K562 (cell line): ENCODE results near the gene EIF5A2. TPM values are rescaled to one million over a fixed set of nuclear protein-coding genes. Genes with fewer than 3 reads are reported as not detected.

Experiments used
- ATF7 ChIP-seq: fragments of 450-650 bp; IDR thresholded peaks from 2 replicates; pipeline ENCODE4 v1.7.1; 2014; ENCODE audit warnings: mild to moderate bottlenecking, moderate library complexity
- CBFA2T3 ChIP-seq: fragments of 450-650 bp; IDR thresholded peaks from 2 replicates; pipeline ENCODE4 v1.6.1; 2017
- HES1 ChIP-seq: fragments of 450-650 bp; IDR thresholded peaks from 2 replicates; pipeline ENCODE4 v1.6.1; 2016; ENCODE audit warnings: low read depth, mild to moderate bottlenecking, moderate library complexity
- HNRNPLL ChIP-seq: fragments of 200-400 bp; formaldehyde crosslinking; IDR thresholded peaks from 2 replicates; pipeline ENCODE4 v1.6.1; 2017; ENCODE audit warnings: low read length, low read depth, mild to moderate bottlenecking; ENCODE audit not compliant: poor library complexity, severe bottlenecking
- KAT7 ChIP-seq: sonication (generic); formaldehyde crosslinking; IDR thresholded peaks from 2 replicates; pipeline ENCODE4 v1.8.0; 2022; ENCODE audit warnings: missing genetic modification reagents, mild to moderate bottlenecking, borderline replicate concordance
- MAZ ChIP-seq, 2 experiments: fragments of 450-650 bp in 1 of 2; sonication (generic) in 1 of 2; formaldehyde crosslinking; IDR thresholded peaks in 1 of 2; conservative IDR thresholded peaks in 1 of 2; 2 replicates each; pipeline versions ENCODE4 v1.4.0 to v1.5.0; 2020; ENCODE audit warnings: mild to moderate bottlenecking in 1 of 2, missing genetic modification reagents in 1 of 2
- NFXL1 ChIP-seq: fragments of 450-650 bp; formaldehyde crosslinking; IDR thresholded peaks from 2 replicates; pipeline ENCODE4 v1.4.0; 2021; ENCODE audit warnings: mild to moderate bottlenecking
- NR3C1 ChIP-seq: sonication (generic); formaldehyde crosslinking; IDR thresholded peaks from 2 replicates; pipeline ENCODE4 v1.8.1; 2022; ENCODE audit warnings: missing genetic modification reagents
- RB1 ChIP-seq: fragments of 450-650 bp; IDR thresholded peaks from 2 replicates; pipeline ENCODE4 v1.6.1; 2017; ENCODE audit warnings: low read depth, mild to moderate bottlenecking
- RBBP5 ChIP-seq: fragments of 200-600 bp; sonication (generic); IDR thresholded peaks from 2 replicates; pipeline ENCODE4 v1.6.1; 2012; ENCODE audit warnings: borderline replicate concordance, mild to moderate bottlenecking, low read length, control low read depth, inconsistent platforms; ENCODE audit not compliant: insufficient read depth, poor library complexity, severe bottlenecking
- RBM15 ChIP-seq: fragments of 200-400 bp; formaldehyde crosslinking; IDR thresholded peaks from 2 replicates; pipeline ENCODE4 v1.6.1; 2018; ENCODE audit warnings: mild to moderate bottlenecking, low read length, moderate library complexity; ENCODE audit not compliant: insufficient read depth
- TRIM24 ChIP-seq, 2 experiments: fragments of 450-650 bp; IDR thresholded peaks; 2 replicates each; pipeline ENCODE4 v1.6.1; 2016
- ZSCAN32 ChIP-seq: fragments of 450-650 bp; formaldehyde crosslinking; IDR thresholded peaks from 2 replicates; pipeline ENCODE4 v1.4.0; 2020; ENCODE audit warnings: mild to moderate bottlenecking, moderate library complexity
- polyA plus RNA-seq, 8 experiments: library from polyadenylated mRNA; depleted of rRNA in 4 of 8; stranded (reverse) in 5 of 8; unstranded in 3 of 8; fragments of >200 nt; fragmentation: Nextera tagmentation in 2 of 8; fragmentation: Illumina TruSeq in 1 of 8; extraction: Ambion mirVana in 2 of 8; extraction: Trizol in 1 of 8; gene quantifications; 2 replicates each; pipeline versions ENCODE4 v1.2.1 to v1.2.3, GENCODE V29; 2011 to 2014; ENCODE audit warnings: inconsistent platforms in 1 of 8, missing spikeins in 1 of 8
- total RNA-seq, 7 experiments: library from RNA; depleted of rRNA in 6 of 7; stranded (reverse); fragments of >200 nt in 6 of 7; fragmentation: Illumina TruSeq in 2 of 7; extraction: Trizol in 2 of 7; gene quantifications; 2 replicates each; pipeline versions ENCODE4 v1.2.1 to v1.2.3, GENCODE V29; 2011 to 2021; ENCODE audit warnings: low replicate concordance in 1 of 7
- TF ChIP-seq, protein P1 (sequence below): sonication (generic); formaldehyde crosslinking; IDR thresholded peaks from 2 replicates; pipeline ENCODE4 v1.8.0; 2022; ENCODE audit warnings: mild to moderate bottlenecking, missing genetic modification reagents
- TF ChIP-seq, protein P2 (sequence below): sonication (generic); formaldehyde crosslinking; IDR thresholded peaks from 2 replicates; pipeline ENCODE4 v1.8.1; 2023; ENCODE audit warnings: mild to moderate bottlenecking, missing genetic modification reagents, moderate library complexity
- TF ChIP-seq, protein P3 (sequence below), 2 experiments: fragments of 450-650 bp in 1 of 2; IDR thresholded peaks; 2 replicates each; pipeline ENCODE4 v1.6.1; 2011 to 2017; ENCODE audit warnings: low read depth in 2 of 2, antibody characterized with exemption in 1 of 2, borderline replicate concordance in 1 of 2, low read length in 1 of 2, mild to moderate bottlenecking in 1 of 2, mixed read lengths in 1 of 2; ENCODE audit not compliant: control insufficient read depth in 1 of 2

Gene EIF5A2
- total and polyA plus RNA-seq, 9 of the 15 experiments (the other 6 are each of a cell fraction or from before 2014, with no cell fraction given), result 3.9 to 18.3 (median 15.9) TPM

- TF ChIP-seq, protein P1, sequence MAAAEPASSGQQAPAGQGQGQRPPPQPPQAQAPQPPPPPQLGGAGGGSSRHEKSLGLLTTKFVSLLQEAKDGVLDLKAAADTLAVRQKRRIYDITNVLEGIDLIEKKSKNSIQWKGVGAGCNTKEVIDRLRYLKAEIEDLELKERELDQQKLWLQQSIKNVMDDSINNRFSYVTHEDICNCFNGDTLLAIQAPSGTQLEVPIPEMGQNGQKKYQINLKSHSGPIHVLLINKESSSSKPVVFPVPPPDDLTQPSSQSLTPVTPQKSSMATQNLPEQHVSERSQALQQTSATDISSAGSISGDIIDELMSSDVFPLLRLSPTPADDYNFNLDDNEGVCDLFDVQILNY (CRISPR knock-in tag), result no peak; the same call in 1 of the 2 replicates
- TF ChIP-seq HES1 (peak; percentile 76), ZSCAN32 (CRISPR knock-in tag) (no peak), HNRNPLL (peak; percentile 95), RB1 (0 out of 2 replicates have a peak, but pooled peaks have one; percentile 44), KAT7 (CRISPR knock-in tag) (peak; percentile 87; the same call in 1 of the 2 replicates), RBBP5 (peak; percentile 68), ATF7 (peak; percentile 68), TRIM24 (IDR thresholded peaks at IDR 0.05) (peak; percentile 84 to 93), MAZ (CRISPR knock-in tag; conservative IDR thresholded peaks at IDR 0.05 in 1 of 2, IDR thresholded peaks at IDR 0.05 in 1 of 2) (peak; percentile 50 to 82; a peak in 2 of 4 replicates), NFXL1 (CRISPR knock-in tag) (no peak), NR3C1 (CRISPR knock-in tag) (no peak), RBM15 (no peak), CBFA2T3 (no peak)
- TF ChIP-seq, protein P2, sequence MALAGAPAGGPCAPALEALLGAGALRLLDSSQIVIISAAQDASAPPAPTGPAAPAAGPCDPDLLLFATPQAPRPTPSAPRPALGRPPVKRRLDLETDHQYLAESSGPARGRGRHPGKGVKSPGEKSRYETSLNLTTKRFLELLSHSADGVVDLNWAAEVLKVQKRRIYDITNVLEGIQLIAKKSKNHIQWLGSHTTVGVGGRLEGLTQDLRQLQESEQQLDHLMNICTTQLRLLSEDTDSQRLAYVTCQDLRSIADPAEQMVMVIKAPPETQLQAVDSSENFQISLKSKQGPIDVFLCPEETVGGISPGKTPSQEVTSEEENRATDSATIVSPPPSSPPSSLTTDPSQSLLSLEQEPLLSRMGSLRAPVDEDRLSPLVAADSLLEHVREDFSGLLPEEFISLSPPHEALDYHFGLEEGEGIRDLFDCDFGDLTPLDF, result peak; percentile 71; the same call in 1 of the 2 replicates
- TF ChIP-seq, protein P3, sequence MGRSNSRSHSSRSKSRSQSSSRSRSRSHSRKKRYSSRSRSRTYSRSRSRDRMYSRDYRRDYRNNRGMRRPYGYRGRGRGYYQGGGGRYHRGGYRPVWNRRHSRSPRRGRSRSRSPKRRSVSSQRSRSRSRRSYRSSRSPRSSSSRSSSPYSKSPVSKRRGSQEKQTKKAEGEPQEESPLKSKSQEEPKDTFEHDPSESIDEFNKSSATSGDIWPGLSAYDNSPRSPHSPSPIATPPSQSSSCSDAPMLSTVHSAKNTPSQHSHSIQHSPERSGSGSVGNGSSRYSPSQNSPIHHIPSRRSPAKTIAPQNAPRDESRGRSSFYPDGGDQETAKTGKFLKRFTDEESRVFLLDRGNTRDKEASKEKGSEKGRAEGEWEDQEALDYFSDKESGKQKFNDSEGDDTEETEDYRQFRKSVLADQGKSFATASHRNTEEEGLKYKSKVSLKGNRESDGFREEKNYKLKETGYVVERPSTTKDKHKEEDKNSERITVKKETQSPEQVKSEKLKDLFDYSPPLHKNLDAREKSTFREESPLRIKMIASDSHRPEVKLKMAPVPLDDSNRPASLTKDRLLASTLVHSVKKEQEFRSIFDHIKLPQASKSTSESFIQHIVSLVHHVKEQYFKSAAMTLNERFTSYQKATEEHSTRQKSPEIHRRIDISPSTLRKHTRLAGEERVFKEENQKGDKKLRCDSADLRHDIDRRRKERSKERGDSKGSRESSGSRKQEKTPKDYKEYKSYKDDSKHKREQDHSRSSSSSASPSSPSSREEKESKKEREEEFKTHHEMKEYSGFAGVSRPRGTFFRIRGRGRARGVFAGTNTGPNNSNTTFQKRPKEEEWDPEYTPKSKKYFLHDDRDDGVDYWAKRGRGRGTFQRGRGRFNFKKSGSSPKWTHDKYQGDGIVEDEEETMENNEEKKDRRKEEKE (IDR thresholded peaks at IDR 0.05; ENCODE audit: borderline replicate concordance in 1 of 2, control insufficient read depth in 1 of 2, low read depth in 2 of 2, low read length in 1 of 2), result no peak; a peak in 1 of 4 replicates
Observed at GRCh38 chr3:170908235-170909116, at the start of gene EIF5A2 (continued).
